ENCODE measurements around the gene AFF2.
"Not testable (repeated sequence)": the region's sequence is repeated elsewhere in the genome, so short reads cannot be mapped to it uniquely, and the experiment has no call there.

The AFF2 gene

GRCh38 chrX:148664995-148665394 is 164.6 kb downstream of the AFF2 start:
- Histone ChIP-seq H3K4me3 (ENCODE audit: low read length) (no peak overlapping the region), H3F3A (ENCODE audit: insufficient read depth, low read length) (no peaks in the 10 kb centered on the region), H3K27ac (ENCODE audit: low read length) (no peak overlapping the region), H3K4me1 (ENCODE audit: low read length) (no peaks in the 10 kb centered on the region), H3K27me3 (replicated peaks; ENCODE audit: insufficient read depth, low read length) (no peaks in the 10 kb centered on the region), H3K36me3 (replicated peaks; ENCODE audit: insufficient read depth, low read length) (no peaks in the 10 kb centered on the region), H3K4me2 (ENCODE audit: low read depth, low read length) (no peak overlapping the region), H3K79me2 (ENCODE audit: low read length) (no peaks in the 10 kb centered on the region), H4K20me1 (ENCODE audit: insufficient read depth, low read length) (no peaks in the 10 kb centered on the region), H3K9me3 (replicated peaks; ENCODE audit: insufficient read depth, low read length) (no peaks in the 10 kb centered on the region), H2AFZ (ENCODE audit: low read length) (no peak overlapping the region), H3K9me2 (replicated peaks; ENCODE audit: insufficient read depth, low read length) (no peaks in the 10 kb centered on the region), H3K9ac (ENCODE audit: low read length) (no peak overlapping the region)
- TF ChIP-seq EZH2phosphoT487 (IDR thresholded peaks at IDR 0.05; ENCODE audit: low read length) (no peak), CTCF (IDR thresholded peaks at IDR 0.05; ENCODE audit: low read length) (no peak), EZH2 (optimal IDR thresholded peaks at IDR 0.05; ENCODE audit: low read depth, low read length) (no peak)
- no peak for DNase-seq

- H3F3A ChIP-seq (ENCODE audit: insufficient read depth, low read length); H3K36me3 ChIP-seq (replicated peaks; ENCODE audit: insufficient read depth, low read length); H2AFZ ChIP-seq (ENCODE audit: low read length); H4K20me1 ChIP-seq (ENCODE audit: insufficient read depth, low read length); DNase-seq; H3K9me2 ChIP-seq (replicated peaks; ENCODE audit: insufficient read depth, low read length); H3K9me3 ChIP-seq (replicated peaks; ENCODE audit: insufficient read depth, low read length); H3K27me3 ChIP-seq (replicated peaks; ENCODE audit: insufficient read depth, low read length); H3K27ac ChIP-seq (ENCODE audit: low read length); H3K4me2 ChIP-seq (ENCODE audit: low read depth, low read length); H3K4me3 ChIP-seq (ENCODE audit: low read length); H3K4me1 ChIP-seq (ENCODE audit: low read length); H3K79me2 ChIP-seq (ENCODE audit: low read length); H3K9ac ChIP-seq (ENCODE audit: low read length): not testable (repeated sequence)
These were observed 168.8 kb downstream of the AFF2 start for GRCh38 chrX:148669175-148669574.

- Histone ChIP-seq H3K27me3 (replicated peaks; ENCODE audit: insufficient read depth, low read length) (no peaks in the 10 kb centered on the region), H3K36me3 (replicated peaks; ENCODE audit: insufficient read depth, low read length) (no peaks in the 10 kb centered on the region), H3K9me2 (replicated peaks; ENCODE audit: insufficient read depth, low read length) (no peaks in the 10 kb centered on the region), H3K9me3 (replicated peaks; ENCODE audit: insufficient read depth, low read length) (no peaks in the 10 kb centered on the region), H3K79me2 (ENCODE audit: low read length) (no peaks in the 10 kb centered on the region), H3K9ac (ENCODE audit: low read length) (no peak overlapping the region), H3K4me2 (ENCODE audit: low read depth, low read length) (no peak overlapping the region), H3K27ac (ENCODE audit: low read length) (no peak overlapping the region), H3K4me1 (ENCODE audit: low read length) (no peaks in the 10 kb centered on the region), H3F3A (ENCODE audit: insufficient read depth, low read length) (no peaks in the 10 kb centered on the region), H2AFZ (ENCODE audit: low read length) (no peak overlapping the region), H3K4me3 (ENCODE audit: low read length) (no peak overlapping the region), H4K20me1 (ENCODE audit: insufficient read depth, low read length) (no peaks in the 10 kb centered on the region)
- no peak for TF ChIP-seq EZH2phosphoT487 (IDR thresholded peaks at IDR 0.05; ENCODE audit: low read length)
- no peak for DNase-seq
These were observed 169.9 kb downstream of the AFF2 start for GRCh38 chrX:148670277-148670676.

- Histone ChIP-seq H3K4me1 (ENCODE audit: low read length) (no peaks in the 10 kb centered on the region), H3K79me2 (ENCODE audit: low read length) (no peaks in the 10 kb centered on the region), H3K4me3 (ENCODE audit: low read length) (no peak overlapping the region), H3K4me2 (ENCODE audit: low read depth, low read length) (no peak overlapping the region), H3K9me2 (replicated peaks; ENCODE audit: insufficient read depth, low read length) (no peaks in the 10 kb centered on the region), H4K20me1 (ENCODE audit: insufficient read depth, low read length) (no peaks in the 10 kb centered on the region), H3K27me3 (replicated peaks; ENCODE audit: insufficient read depth, low read length) (no peaks in the 10 kb centered on the region), H3K9me3 (replicated peaks; ENCODE audit: insufficient read depth, low read length) (no peaks in the 10 kb centered on the region), H2AFZ (ENCODE audit: low read length) (no peak overlapping the region), H3K36me3 (replicated peaks; ENCODE audit: insufficient read depth, low read length) (no peaks in the 10 kb centered on the region), H3K9ac (ENCODE audit: low read length) (no peak overlapping the region), H3F3A (ENCODE audit: insufficient read depth, low read length) (no peaks in the 10 kb centered on the region), H3K27ac (ENCODE audit: low read length) (no peak overlapping the region)
- no peak for DNase-seq
- TF ChIP-seq EZH2 (optimal IDR thresholded peaks at IDR 0.05; ENCODE audit: low read depth, low read length) (no peak), EZH2phosphoT487 (IDR thresholded peaks at IDR 0.05; ENCODE audit: low read length) (no peak), CTCF (IDR thresholded peaks at IDR 0.05; ENCODE audit: low read length) (no peak)
These were observed 172.1 kb downstream of the AFF2 start for GRCh38 chrX:148672517-148672916.
